Testis (tissue), 2 donors: ENCODE results near the gene TBX6.

Experiments used
- POLR2A ChIP-seq: fragments of 450-650 bp; IDR thresholded peaks from one replicate; pipeline ENCODE4 v1.6.1; 2017; ENCODE audit warnings: antibody characterized with exemption, mild to moderate bottlenecking, moderate library complexity
- TF ChIP-seq, protein P1 (sequence below), 3 experiments: fragments of 450-650 bp in 2 of 3; fragments of 200-600 bp in 1 of 3; sonication (generic) in 1 of 3; IDR thresholded peaks; one replicate each; pipeline ENCODE4 v1.5.1; 2016 to 2019; ENCODE audit warnings: antibody characterized with exemption in 3 of 3, mild to moderate bottlenecking in 2 of 3, moderate library complexity in 1 of 3

DNA sequence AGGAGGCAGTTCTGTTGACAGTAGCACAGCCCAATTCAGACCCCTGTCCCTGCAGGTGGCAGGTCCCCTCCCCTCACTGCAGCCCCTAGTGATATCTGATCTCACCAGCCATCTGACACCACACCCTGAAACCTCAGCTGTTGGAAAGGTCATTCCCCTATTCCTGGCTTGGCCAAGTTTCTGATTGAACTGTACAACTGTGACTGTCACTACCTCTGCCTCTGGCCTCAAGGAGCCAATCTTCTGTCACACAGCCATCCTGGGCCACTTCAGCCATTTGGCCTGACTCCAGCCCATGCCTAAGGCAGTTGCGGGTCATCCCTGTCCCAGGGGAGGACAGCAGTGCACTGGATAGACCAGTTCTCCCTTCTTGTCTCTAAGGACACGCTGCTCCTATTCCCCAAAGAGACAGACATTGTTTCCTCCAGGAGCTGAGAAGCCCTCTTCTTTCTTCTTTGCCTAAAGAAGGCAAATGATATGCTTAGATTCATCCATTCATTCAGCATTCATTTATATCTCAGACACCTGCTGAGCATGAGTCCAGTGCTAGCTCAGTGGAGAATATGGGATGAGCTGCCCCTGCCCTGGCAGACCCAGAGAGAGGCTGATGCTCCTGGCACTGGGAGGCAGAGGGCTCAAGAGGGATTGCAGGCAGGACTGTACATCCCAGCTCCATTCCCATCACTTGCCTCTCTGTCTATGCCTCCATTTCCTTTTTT lies 30.7 kb downstream of the TBX6 start:
- TF ChIP-seq, protein P1, sequence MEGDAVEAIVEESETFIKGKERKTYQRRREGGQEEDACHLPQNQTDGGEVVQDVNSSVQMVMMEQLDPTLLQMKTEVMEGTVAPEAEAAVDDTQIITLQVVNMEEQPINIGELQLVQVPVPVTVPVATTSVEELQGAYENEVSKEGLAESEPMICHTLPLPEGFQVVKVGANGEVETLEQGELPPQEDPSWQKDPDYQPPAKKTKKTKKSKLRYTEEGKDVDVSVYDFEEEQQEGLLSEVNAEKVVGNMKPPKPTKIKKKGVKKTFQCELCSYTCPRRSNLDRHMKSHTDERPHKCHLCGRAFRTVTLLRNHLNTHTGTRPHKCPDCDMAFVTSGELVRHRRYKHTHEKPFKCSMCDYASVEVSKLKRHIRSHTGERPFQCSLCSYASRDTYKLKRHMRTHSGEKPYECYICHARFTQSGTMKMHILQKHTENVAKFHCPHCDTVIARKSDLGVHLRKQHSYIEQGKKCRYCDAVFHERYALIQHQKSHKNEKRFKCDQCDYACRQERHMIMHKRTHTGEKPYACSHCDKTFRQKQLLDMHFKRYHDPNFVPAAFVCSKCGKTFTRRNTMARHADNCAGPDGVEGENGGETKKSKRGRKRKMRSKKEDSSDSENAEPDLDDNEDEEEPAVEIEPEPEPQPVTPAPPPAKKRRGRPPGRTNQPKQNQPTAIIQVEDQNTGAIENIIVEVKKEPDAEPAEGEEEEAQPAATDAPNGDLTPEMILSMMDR (IDR thresholded peaks at IDR 0.05): no peak
- TF ChIP-seq POLR2A: no peak
